Type B pancreatic cell (in vitro differentiated cells): ENCODE data around the gene FNDC3A. TPM values are rescaled to one million over a fixed set of nuclear protein-coding genes. Genes with fewer than 3 reads are reported as not detected.
"Not testable (repeated sequence)": the region's sequence is repeated elsewhere in the genome, so short reads cannot be mapped to it uniquely, and the experiment has no call there.

ENCODE experiments used
- DNase-seq: peaks from one replicate; pipeline ENCODE4 v3.0.0; 2021; ENCODE audit warnings: mixed read lengths; ENCODE audit not compliant: unreplicated experiment; ENCODE audit errors: extremely low spot score
- H3K27ac Mint-ChIP-seq: 2 replicates; pipeline ENCODE4 v1.8.0; 2021; ENCODE audit warnings: mild to moderate bottlenecking, mixed read lengths
- H3K27me3 Mint-ChIP-seq: 2 replicates; pipeline ENCODE4 v1.8.0; 2021; ENCODE audit warnings: mixed read lengths
- H3K36me3 Mint-ChIP-seq: 2 replicates; pipeline ENCODE4 v1.8.0; 2021; ENCODE audit warnings: mixed read lengths
- H3K4me1 Mint-ChIP-seq: one replicate; pipeline ENCODE4 v1.8.0; 2021; ENCODE audit warnings: mixed read lengths; ENCODE audit not compliant: unreplicated experiment
- H3K4me3 Mint-ChIP-seq: 2 replicates; pipeline ENCODE4 v1.8.0; 2021; ENCODE audit warnings: mild to moderate bottlenecking, mixed read lengths
- H3K9me3 Mint-ChIP-seq: 2 replicates; pipeline ENCODE4 v1.8.0; 2021; ENCODE audit warnings: mixed read lengths
- total RNA-seq: library from RNA; stranded (reverse); gene quantifications from 2 replicates; pipeline ENCODE4 v1.2.1, GENCODE V29; 2021; ENCODE audit warnings: low replicate concordance
- TF ChIP-seq, protein P1 (sequence below): fragments of 200-600 bp; sonication (generic); conservative IDR thresholded peaks from 2 replicates; pipeline ENCODE4 v1.5.0; 2021; ENCODE audit warnings: antibody characterized with exemption, mild to moderate bottlenecking

FNDC3A gene
- total RNA-seq, 1 donor from 2014 or later = 65.7 TPM

DNA sequence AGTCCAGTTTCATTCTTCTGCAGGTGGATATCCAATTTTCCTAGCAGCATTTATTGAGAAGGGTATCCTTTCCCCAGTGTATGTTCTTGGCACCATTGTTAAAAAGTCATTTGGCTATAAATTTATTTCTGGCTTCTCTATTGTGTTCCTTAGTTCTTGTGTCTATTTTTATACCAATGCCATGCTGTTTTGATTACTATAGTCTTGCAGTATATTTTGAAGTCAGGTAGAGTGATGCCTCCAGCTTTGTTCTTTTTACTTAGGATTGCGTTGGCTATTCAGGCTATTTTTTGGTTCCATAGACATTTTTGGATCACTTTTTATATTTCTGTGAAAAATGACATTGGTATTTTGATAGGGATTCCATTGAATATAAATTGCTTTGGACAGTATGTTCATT lies 172.7 kb downstream of the FNDC3A start:
- Mint-ChIP-seq H3K27ac (no peak overlapping the region), H3K36me3 (peaks cover 64% of the 10 kb centered on the region), H3K4me3 (no peak overlapping the region), H3K27me3 (no peaks in the 10 kb centered on the region), H3K4me1 (no peaks in the 10 kb centered on the region), H3K9me3 (peaks cover 19% of the 10 kb centered on the region)
- DNase-seq = no peak
- TF ChIP-seq, protein P1, sequence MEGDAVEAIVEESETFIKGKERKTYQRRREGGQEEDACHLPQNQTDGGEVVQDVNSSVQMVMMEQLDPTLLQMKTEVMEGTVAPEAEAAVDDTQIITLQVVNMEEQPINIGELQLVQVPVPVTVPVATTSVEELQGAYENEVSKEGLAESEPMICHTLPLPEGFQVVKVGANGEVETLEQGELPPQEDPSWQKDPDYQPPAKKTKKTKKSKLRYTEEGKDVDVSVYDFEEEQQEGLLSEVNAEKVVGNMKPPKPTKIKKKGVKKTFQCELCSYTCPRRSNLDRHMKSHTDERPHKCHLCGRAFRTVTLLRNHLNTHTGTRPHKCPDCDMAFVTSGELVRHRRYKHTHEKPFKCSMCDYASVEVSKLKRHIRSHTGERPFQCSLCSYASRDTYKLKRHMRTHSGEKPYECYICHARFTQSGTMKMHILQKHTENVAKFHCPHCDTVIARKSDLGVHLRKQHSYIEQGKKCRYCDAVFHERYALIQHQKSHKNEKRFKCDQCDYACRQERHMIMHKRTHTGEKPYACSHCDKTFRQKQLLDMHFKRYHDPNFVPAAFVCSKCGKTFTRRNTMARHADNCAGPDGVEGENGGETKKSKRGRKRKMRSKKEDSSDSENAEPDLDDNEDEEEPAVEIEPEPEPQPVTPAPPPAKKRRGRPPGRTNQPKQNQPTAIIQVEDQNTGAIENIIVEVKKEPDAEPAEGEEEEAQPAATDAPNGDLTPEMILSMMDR = no peak

DNA sequence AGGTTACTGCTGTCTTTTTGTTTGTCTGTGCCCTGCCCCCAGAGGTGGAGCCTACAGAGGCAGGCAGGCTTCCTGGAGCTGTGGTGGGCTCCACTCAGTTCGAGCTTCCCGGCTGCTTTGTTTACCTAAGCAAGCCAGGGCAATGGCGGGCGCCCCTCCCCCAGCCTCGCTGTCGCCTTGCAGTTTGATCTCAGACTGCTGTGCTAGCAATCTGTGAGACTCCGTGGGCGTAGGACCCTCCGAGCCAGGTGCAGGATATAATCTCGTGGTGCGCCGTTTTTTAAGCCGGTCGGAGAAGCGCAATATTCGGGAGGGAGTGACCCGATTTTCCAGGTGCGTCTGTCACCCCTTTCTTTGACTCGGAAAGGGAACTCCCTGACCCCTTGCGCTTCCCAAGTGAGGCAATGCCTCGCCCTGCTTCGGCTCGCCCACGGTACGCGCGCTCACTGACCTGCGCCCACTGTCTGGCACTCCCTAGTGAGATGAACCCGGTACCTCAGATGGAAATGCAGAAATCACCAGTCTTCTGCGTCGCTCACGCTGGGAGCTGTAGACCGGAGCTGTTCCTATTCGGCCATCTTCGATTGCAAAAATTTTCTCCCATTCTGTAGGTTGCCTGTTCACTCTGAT lies 182.4 kb downstream of the FNDC3A start:
- H3K27ac Mint-ChIP-seq, H3K4me1 Mint-ChIP-seq, DNase-seq, H3K27me3 Mint-ChIP-seq, H3K9me3 Mint-ChIP-seq, H3K4me3 Mint-ChIP-seq: not testable (repeated sequence)
- H3K36me3 Mint-ChIP-seq = peaks cover 42% of the 10 kb centered on the region

DNA sequence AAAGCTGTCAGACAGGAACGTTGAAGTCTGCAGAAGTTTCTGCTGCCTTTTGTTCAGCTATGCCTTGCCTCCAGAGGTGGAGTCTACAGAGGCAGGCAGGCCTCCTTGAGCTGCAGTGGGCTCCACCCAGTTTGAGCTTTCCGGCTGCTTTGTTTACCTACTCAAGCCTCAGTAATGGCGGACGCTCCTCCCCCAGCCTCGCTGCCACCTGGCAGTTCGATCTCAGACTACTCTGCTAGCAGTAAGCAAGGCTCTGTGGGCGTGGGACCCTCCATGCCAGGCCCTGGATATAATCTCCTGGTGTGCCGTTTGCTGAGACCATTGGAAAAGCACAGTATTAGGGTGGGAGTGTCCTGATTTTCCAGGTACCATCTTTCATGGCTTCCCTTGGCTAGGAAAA lies 187.4 kb downstream of the FNDC3A start:
- not testable (repeated sequence) for H3K27me3 Mint-ChIP-seq, H3K4me1 Mint-ChIP-seq, DNase-seq, H3K27ac Mint-ChIP-seq, H3K9me3 Mint-ChIP-seq, H3K4me3 Mint-ChIP-seq
- peaks cover 70% of the 10 kb centered on the region for H3K36me3 Mint-ChIP-seq

DNA sequence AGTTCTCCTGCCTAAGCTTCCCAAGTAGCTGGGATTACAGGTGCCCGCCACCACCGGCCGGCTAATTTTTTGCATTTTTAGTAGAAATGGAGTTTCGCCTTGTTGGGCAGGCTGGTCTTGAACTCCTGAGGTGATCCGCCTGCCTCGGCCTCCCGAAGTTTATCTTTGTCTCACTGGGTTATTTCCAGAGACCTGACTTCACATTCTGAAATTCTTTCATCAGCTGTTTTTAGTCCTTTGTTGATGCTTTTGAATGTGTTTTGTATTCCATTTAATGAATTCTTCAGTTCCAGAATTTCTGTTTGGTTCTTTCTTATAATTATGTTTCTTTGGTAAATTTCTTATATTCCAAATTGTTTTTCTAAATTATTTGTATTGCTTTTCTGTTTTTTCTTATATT lies 189.0 kb downstream of the FNDC3A start:
- Mint-ChIP-seq H3K4me1 (no peaks in the 10 kb centered on the region), H3K4me3 (no peak overlapping the region), H3K36me3 (peaks cover 62% of the 10 kb centered on the region)

DNA sequence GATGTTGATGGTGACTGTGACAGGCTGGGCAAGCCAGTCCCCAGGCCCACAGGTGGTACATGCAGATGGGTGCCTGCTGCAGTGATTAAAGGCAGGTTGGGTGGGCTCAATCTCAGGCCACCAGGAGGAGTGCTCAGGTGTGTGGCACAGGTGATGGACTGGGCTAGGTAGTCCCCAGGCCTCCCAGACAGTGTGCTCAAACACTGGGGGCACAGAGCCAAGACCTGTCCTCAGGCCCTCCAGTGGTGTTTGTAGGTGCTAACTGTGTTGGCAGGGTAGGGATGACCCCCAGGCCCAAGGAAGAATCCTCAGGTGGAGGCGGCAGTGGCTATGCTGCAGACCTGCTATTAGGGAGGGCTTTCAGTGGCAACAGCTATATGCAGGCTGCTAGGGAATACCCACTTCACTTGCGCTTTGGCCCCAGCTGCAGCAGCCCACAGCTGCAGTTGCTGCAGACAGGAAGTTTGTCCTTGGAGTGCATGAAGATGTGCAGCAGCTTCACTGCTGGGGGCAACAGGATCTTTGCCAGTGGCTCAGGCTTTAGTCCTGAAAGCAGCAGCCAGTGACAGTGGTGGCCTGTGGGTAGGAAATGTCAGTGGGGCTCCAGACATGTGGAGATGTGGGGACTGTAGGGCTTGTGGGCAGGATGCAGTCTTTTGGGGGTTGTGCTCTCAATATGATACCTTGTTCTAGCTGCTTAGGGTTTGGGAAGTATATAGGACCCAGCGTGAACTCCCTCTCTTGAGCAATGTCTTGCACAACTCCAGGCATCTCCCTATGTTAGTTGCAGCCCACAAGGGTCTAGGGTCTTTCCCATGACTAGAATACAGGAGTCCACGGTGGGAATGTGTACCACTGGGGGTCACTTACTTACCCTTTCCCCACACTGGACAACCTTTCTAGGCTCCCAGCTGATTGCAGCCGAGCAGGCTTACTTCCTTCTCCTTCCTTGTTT lies 190.4 kb downstream of the FNDC3A start:
- no peak overlapping the region for H3K4me3 Mint-ChIP-seq
- H3K4me1 Mint-ChIP-seq = no peaks in the 10 kb centered on the region
- peaks cover 6% of the 10 kb centered on the region for H3K9me3 Mint-ChIP-seq
- DNase-seq = no peak
- TF ChIP-seq, protein P1 = no peak
- H3K36me3 Mint-ChIP-seq = peaks cover 61% of the 10 kb centered on the region
- no peak overlapping the region for H3K27ac Mint-ChIP-seq
- no peaks in the 10 kb centered on the region for H3K27me3 Mint-ChIP-seq

More for the DNA sequence above, 189.0 kb downstream of the FNDC3A start:
- H3K9me3 Mint-ChIP-seq = peaks cover 6% of the 10 kb centered on the region
- TF ChIP-seq, protein P1 = no peak
- DNase-seq = no peak
- H3K27me3 Mint-ChIP-seq = no peaks in the 10 kb centered on the region
- H3K27ac Mint-ChIP-seq = no peak overlapping the region

DNA sequence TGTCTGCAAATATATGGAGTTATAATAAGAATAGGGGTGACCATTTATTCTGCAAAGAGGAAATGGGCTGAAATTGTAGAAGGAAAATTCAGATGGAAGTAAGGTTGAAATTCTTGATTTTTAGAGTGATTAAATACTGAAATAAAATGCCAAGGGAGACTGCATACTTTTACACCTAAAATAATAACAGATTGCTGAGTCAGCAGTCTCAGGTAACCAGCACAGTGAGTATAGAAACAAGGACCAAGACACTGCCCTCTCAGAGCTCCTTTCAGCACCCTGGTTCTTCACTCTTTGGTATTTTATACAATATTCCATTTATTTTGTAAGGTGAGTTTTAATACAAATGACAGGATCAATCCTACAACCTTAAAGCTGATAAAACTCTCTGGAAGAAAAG lies 195.6 kb downstream of the FNDC3A start:
- H3K27ac Mint-ChIP-seq = no peak overlapping the region
- no peaks in the 10 kb centered on the region for H3K9me3 Mint-ChIP-seq
- no peak overlapping the region for H3K4me3 Mint-ChIP-seq
- H3K4me1 Mint-ChIP-seq = no peaks in the 10 kb centered on the region
- no peak for DNase-seq
- no peaks in the 10 kb centered on the region for H3K27me3 Mint-ChIP-seq
- H3K36me3 Mint-ChIP-seq = peaks cover 37% of the 10 kb centered on the region
- TF ChIP-seq, protein P1 = no peak
